Measurements from ENCODE around the gene SLC37A1.

GRCh38 chr21:42522771-42523170 lies 9.1 kb downstream of the SLC37A1 start:
- TF ChIP-seq CTCF (conservative IDR thresholded peaks at IDR 0.05; ENCODE audit: low read depth, low read length) (no peak), EZH2 (IDR thresholded peaks at IDR 0.05; ENCODE audit: borderline replicate concordance, low read depth, low read length, poor library complexity, severe bottlenecking) (no peak)

All from A673 (cell line).